ENCODE measurements around the gene JMY. TPM values are rescaled to one million over a fixed set of nuclear protein-coding genes. Genes with fewer than 3 reads are reported as not detected.

Gene JMY
- total RNA-seq, result 10.0 and 13.5 TPM in 2 replicates

GRCh38 chr5:79235634-79236361 is at the start of gene JMY:
Gene JMY (plus strand): TSS chr5:79236131. CDS start chr5:79236651, 520 bp downstream.

Other genes starting within 250 kb of the JMY start
- gene DMGDH, start 166.5 kb upstream of the JMY start, total RNA-seq, result 1.7 and 2.1 TPM in 2 replicates
- 4.1 and 6.1 TPM in 2 replicates for gene BHMT2, start 166.4 kb upstream of the JMY start, total RNA-seq
- gene BHMT, start 124.3 kb upstream of the JMY start, total RNA-seq, result under 0.01 TPM in 1 of 2 replicates, not detected in the other

Data from aortic smooth muscle cell (primary cell).